ENCODE data around the gene LCP2.
A peak's percentile ranks its signal among the peaks of the same experiment; 100 is the strongest.

The LCP2 gene

DNA sequence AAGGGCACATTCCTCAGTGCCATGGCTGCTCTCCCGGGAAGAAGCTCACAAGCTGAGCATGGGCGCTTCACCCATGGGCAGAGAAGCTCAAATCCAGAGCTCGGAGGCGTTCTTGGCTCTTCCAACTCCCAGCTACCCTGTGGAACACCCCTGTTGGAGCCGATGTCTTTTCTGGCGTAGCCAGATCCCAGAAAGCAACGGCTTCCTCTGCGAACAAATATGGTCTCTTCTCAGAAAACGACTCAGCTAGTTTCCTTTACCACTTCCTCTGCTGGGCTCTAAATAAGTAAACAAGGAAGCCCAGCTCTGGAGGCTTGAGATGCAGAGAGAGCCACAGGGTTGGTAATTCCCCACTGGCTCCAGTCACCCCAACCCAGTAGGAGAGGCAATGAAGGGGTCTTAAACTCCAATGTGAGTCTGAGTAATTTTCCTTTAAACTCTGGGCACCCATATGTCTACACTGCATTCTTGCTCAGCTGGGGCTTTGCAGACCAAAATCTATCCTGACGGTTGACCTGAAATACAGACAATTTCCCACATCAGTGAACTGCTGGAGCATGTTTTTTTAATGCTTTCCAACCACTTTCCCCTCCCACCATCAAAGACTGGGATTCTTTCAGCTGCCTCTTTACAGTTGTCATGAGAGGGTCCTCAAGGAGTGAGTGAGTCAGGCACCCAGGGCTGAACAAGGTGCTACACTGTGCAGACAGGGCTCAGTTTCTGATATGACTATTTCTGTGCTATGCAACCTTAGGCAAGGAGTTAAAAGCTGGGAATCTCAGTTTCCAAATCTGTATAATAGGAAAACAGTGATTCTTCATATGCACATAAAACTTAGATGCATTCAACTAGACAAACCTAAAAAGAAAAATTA, at the start of gene LCP2:
Gene LCP2, minus strand, starts transcription at position 189 of the 874 bp plus-strand sequence. Its CDS starts 166 bp downstream, at position 23.
- Histone ChIP-seq H3K36me3 (ENCODE audit: insufficient read depth, low read length) (peaks cover 29% of the 10 kb centered on the region), H3K27me3 (ENCODE audit: insufficient read depth, low read length, poor library complexity) (no peaks in the 10 kb centered on the region), H2AFZ (ENCODE audit: low read depth, low read length) (peak within 1 kb of the TSS; percentile 57), H3K4me3 (ENCODE audit: low read depth in 1 of 2, low read length in 2 of 2) (peak within 1 kb of the TSS; percentile 46 to 71), H3K27ac (ENCODE audit: low read length) (peak within 1 kb of the TSS; percentile 95), H3K9ac (ENCODE audit: low read depth, low read length) (peak within 1 kb of the TSS; percentile 74), H3K4me2 (ENCODE audit: insufficient read depth, low read length) (peak within 1 kb of the TSS; percentile 78), H4K20me1 (ENCODE audit: insufficient read depth, low read length) (peaks cover 20% of the 10 kb centered on the region), H3K9me3 (ENCODE audit: insufficient read depth, low read length, severe bottlenecking) (no peaks in the 10 kb centered on the region), H3K4me1 (ENCODE audit: insufficient read depth, low read length) (peaks cover 76% of the 10 kb centered on the region), H3K79me2 (ENCODE audit: insufficient read depth, low read length) (peaks cover 60% of the 10 kb centered on the region)
- peak; percentile 77 for DNase-seq
- peak; percentile 78 for ATAC-seq (ENCODE audit: insufficient read depth, low read depth)
- TF ChIP-seq, protein P1, sequence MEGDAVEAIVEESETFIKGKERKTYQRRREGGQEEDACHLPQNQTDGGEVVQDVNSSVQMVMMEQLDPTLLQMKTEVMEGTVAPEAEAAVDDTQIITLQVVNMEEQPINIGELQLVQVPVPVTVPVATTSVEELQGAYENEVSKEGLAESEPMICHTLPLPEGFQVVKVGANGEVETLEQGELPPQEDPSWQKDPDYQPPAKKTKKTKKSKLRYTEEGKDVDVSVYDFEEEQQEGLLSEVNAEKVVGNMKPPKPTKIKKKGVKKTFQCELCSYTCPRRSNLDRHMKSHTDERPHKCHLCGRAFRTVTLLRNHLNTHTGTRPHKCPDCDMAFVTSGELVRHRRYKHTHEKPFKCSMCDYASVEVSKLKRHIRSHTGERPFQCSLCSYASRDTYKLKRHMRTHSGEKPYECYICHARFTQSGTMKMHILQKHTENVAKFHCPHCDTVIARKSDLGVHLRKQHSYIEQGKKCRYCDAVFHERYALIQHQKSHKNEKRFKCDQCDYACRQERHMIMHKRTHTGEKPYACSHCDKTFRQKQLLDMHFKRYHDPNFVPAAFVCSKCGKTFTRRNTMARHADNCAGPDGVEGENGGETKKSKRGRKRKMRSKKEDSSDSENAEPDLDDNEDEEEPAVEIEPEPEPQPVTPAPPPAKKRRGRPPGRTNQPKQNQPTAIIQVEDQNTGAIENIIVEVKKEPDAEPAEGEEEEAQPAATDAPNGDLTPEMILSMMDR (IDR thresholded peaks at IDR 0.05; ENCODE audit: borderline replicate concordance, extremely low read depth, low read length, poor library complexity, severe bottlenecking): no peak
- no peak for TF ChIP-seq EZH2 (IDR thresholded peaks at IDR 0.05; ENCODE audit: borderline replicate concordance, low read depth, low read length, severe bottlenecking)

DNA sequence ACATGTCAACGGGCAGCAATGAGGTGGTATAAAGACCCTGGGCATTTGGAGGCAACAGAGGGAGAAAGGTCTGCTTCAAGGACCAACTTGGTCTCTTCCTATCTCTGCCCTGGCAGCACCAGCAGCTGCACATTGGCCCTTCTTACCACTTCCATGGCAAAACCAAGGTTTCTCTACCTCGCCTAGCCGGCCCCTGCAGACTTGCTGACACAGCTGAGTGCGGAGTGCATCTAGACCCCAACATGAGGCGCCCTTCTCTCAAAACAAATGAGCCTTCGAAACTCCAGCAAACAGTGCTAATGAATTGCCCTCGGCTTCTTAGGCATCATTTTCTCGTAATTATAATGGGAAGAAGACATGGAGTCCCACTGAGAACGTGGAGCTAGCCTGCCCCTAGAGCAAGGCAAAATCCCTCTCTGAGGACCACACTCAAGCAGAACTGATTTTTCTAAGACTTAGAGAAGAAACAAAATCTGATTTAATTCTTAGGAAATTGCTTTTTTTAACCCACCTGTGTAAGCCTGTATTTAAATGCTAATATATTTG, 49.5 kb upstream of the LCP2 start:
- H4K20me1 ChIP-seq (ENCODE audit: insufficient read depth, low read length): no peaks in the 10 kb centered on the region
- no peaks in the 10 kb centered on the region for H3K27me3 ChIP-seq (ENCODE audit: insufficient read depth, low read length, poor library complexity)
- no peak overlapping the region for H3K27ac ChIP-seq (ENCODE audit: low read length)
- no peak overlapping the region for H3K4me2 ChIP-seq (ENCODE audit: insufficient read depth, low read length)
- DNase-seq (no peak), ATAC-seq (ENCODE audit: insufficient read depth, low read depth) (no peak)
- H3K4me3 ChIP-seq (ENCODE audit: low read depth in 1 of 2, low read length in 2 of 2): no peak overlapping the region
- H3K4me1 ChIP-seq (ENCODE audit: insufficient read depth, low read length): no peaks in the 10 kb centered on the region
- H3K79me2 ChIP-seq (ENCODE audit: insufficient read depth, low read length): no peaks in the 10 kb centered on the region
- no peaks in the 10 kb centered on the region for H3K9me3 ChIP-seq (ENCODE audit: insufficient read depth, low read length, severe bottlenecking)
- H3K36me3 ChIP-seq (ENCODE audit: insufficient read depth, low read length): no peaks in the 10 kb centered on the region
- H2AFZ ChIP-seq (ENCODE audit: low read depth, low read length): no peak overlapping the region
- no peak overlapping the region for H3K9ac ChIP-seq (ENCODE audit: low read depth, low read length)
- TF ChIP-seq, protein P1 (IDR thresholded peaks at IDR 0.05; ENCODE audit: borderline replicate concordance, extremely low read depth, low read length, poor library complexity, severe bottlenecking): no peak
- no peak for TF ChIP-seq EZH2 (IDR thresholded peaks at IDR 0.05; ENCODE audit: borderline replicate concordance, low read depth, low read length, severe bottlenecking)

DNA sequence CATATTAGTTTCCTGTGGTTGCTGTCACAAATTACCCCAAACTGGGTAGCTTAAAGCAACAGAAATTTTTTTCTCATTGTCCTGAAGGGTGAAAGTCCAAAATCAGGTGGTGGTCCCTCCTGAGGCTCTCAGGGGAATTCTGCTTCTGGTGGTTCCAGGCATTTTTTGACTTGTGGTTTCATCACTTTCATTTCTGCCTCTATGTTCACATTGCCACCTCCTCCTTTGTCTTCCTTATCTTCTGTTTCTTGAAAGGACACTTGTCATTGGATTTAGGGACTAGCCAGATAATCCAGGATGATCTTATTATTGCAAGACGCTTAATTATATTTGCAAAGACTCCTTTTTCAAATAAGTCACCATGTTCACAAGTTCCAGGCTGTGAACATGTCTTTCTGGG, 48.4 kb upstream of the LCP2 start:
- Histone ChIP-seq H4K20me1 (ENCODE audit: insufficient read depth, low read length) (no peaks in the 10 kb centered on the region), H3K79me2 (ENCODE audit: insufficient read depth, low read length) (no peaks in the 10 kb centered on the region), H3K4me2 (ENCODE audit: insufficient read depth, low read length) (no peak overlapping the region), H3K4me3 (ENCODE audit: low read depth in 1 of 2, low read length in 2 of 2) (no peak overlapping the region), H3K27ac (ENCODE audit: low read length) (no peak overlapping the region), H3K36me3 (ENCODE audit: insufficient read depth, low read length) (no peaks in the 10 kb centered on the region), H3K27me3 (ENCODE audit: insufficient read depth, low read length, poor library complexity) (no peaks in the 10 kb centered on the region), H3K9ac (ENCODE audit: low read depth, low read length) (no peak overlapping the region), H3K9me3 (ENCODE audit: insufficient read depth, low read length, severe bottlenecking) (peaks cover 4% of the 10 kb centered on the region), H3K4me1 (ENCODE audit: insufficient read depth, low read length) (no peaks in the 10 kb centered on the region), H2AFZ (ENCODE audit: low read depth, low read length) (no peak overlapping the region)
- DNase-seq (no peak), ATAC-seq (ENCODE audit: insufficient read depth, low read depth) (no peak)
- TF ChIP-seq, protein P1 (IDR thresholded peaks at IDR 0.05; ENCODE audit: borderline replicate concordance, extremely low read depth, low read length, poor library complexity, severe bottlenecking): no peak
- no peak for TF ChIP-seq EZH2 (IDR thresholded peaks at IDR 0.05; ENCODE audit: borderline replicate concordance, low read depth, low read length, severe bottlenecking)

Measured in DND-41 (cell line).